HepG2 (cell line): ENCODE results near the gene ARPC5. TPM values are rescaled to one million over a fixed set of nuclear protein-coding genes. Genes with fewer than 3 reads are reported as not detected.

Experiments used
- FOXC1 ChIP-seq: sonication (generic); formaldehyde crosslinking; IDR thresholded peaks from 2 replicates; pipeline ENCODE4 v1.8.0; 2022; ENCODE audit warnings: mild to moderate bottlenecking, missing genetic modification reagents, borderline replicate concordance
- MED1 ChIP-seq: sonication (generic); formaldehyde crosslinking; IDR thresholded peaks from 2 replicates; pipeline ENCODE4 v1.4.0; 2020; ENCODE audit warnings: missing genetic modification reagents
- SRSF4 ChIP-seq: fragments of 200-400 bp; formaldehyde crosslinking; IDR thresholded peaks from one replicate; pipeline ENCODE4 v1.6.1; 2018; ENCODE audit warnings: mild to moderate bottlenecking, low read depth, low read length, moderate library complexity; ENCODE audit not compliant: poor library complexity, severe bottlenecking
- ZC3H4 ChIP-seq: sonication (generic); formaldehyde crosslinking; IDR thresholded peaks from 2 replicates; pipeline ENCODE4 v1.4.0; 2020; ENCODE audit warnings: missing genetic modification reagents, borderline replicate concordance
- ZNF367 ChIP-seq: sonication (generic); formaldehyde crosslinking; IDR thresholded peaks from 2 replicates; pipeline ENCODE4 v1.4.0; 2020; ENCODE audit warnings: missing genetic modification reagents, borderline replicate concordance
- polyA plus RNA-seq, 8 experiments: library from polyadenylated mRNA; depleted of rRNA in 3 of 8; stranded (reverse) in 7 of 8; unstranded in 1 of 8; fragments of >200 nt; fragmentation: Illumina TruSeq in 4 of 8; extraction: Trizol in 4 of 8; gene quantifications; 2 replicates each; pipeline versions ENCODE4 v1.2.1 to v1.2.3, GENCODE V29; 2011 to 2016; ENCODE audit warnings: low read depth in 4 of 8, missing spikeins in 1 of 8, mixed read lengths in 1 of 8; ENCODE audit not compliant: insufficient read depth in 1 of 8
- total RNA-seq, 5 experiments: library from RNA; depleted of rRNA; stranded (reverse); fragments of >200 nt; fragmentation: Illumina TruSeq; extraction: Trizol; gene quantifications; 2 replicates each; pipeline ENCODE4 v1.2.3, GENCODE V29; 2016; ENCODE audit warnings: low read depth in 1 of 5
- TF ChIP-seq, protein P1 (sequence below), 2 experiments: sonication (generic) in 1 of 2; formaldehyde crosslinking in 1 of 2; IDR thresholded peaks; 2 replicates each; pipeline versions ENCODE4 v1.6.1 to v1.9.0; 2014 to 2022; ENCODE audit warnings: antibody characterized with exemption in 1 of 2, borderline replicate concordance in 1 of 2, inconsistent platforms in 1 of 2, low read depth in 1 of 2, missing genetic modification reagents in 1 of 2
- TF ChIP-seq, protein P2 (sequence below): sonication (generic); formaldehyde crosslinking; IDR thresholded peaks from 2 replicates; pipeline ENCODE4 v1.9.0; 2021; ENCODE audit warnings: missing genetic modification reagents, mild to moderate bottlenecking, borderline replicate concordance
- TF ChIP-seq, protein P3 (sequence below): sonication (generic); formaldehyde crosslinking; IDR thresholded peaks from 2 replicates; pipeline ENCODE4 v1.8.0; 2023; ENCODE audit warnings: mild to moderate bottlenecking, missing genetic modification reagents

ARPC5 gene
- total and polyA plus RNA-seq, 2 of the 13 experiments (the other 11 are each of a cell fraction or from before 2014, with no cell fraction given), result 48.4 to 106 TPM

DNA sequence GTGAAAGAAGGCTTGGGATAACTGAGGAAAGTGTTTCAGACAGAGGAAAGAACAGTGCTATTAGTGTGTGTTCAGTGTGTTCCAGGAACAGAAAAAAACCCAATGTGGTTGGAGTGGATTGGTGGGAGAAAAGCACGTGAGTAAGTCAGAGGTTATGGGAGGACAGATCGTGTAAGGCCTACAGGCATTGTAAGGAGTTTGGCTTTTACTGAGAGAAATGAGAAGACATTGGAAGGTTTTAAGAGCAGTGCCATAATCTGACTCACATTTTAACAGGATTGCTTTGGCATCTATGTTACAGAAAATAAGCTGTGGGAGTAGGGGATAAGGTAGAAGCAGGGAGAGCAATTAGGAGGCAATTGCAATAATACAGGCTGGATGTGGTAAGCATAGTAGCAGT lies 4.8 kb downstream of the ARPC5 start (continued):
- TF ChIP-seq SRSF4, result no peak
- TF ChIP-seq, protein P1, sequence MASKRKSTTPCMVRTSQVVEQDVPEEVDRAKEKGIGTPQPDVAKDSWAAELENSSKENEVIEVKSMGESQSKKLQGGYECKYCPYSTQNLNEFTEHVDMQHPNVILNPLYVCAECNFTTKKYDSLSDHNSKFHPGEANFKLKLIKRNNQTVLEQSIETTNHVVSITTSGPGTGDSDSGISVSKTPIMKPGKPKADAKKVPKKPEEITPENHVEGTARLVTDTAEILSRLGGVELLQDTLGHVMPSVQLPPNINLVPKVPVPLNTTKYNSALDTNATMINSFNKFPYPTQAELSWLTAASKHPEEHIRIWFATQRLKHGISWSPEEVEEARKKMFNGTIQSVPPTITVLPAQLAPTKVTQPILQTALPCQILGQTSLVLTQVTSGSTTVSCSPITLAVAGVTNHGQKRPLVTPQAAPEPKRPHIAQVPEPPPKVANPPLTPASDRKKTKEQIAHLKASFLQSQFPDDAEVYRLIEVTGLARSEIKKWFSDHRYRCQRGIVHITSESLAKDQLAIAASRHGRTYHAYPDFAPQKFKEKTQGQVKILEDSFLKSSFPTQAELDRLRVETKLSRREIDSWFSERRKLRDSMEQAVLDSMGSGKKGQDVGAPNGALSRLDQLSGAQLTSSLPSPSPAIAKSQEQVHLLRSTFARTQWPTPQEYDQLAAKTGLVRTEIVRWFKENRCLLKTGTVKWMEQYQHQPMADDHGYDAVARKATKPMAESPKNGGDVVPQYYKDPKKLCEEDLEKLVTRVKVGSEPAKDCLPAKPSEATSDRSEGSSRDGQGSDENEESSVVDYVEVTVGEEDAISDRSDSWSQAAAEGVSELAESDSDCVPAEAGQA (IDR thresholded peaks at IDR 0.05; ENCODE audit: low read depth), result no peak
- TF ChIP-seq, protein P1 (CRISPR knock-in tag; IDR thresholded peaks at IDR 0.05; ENCODE audit: borderline replicate concordance), result no peak
- TF ChIP-seq, protein P2, sequence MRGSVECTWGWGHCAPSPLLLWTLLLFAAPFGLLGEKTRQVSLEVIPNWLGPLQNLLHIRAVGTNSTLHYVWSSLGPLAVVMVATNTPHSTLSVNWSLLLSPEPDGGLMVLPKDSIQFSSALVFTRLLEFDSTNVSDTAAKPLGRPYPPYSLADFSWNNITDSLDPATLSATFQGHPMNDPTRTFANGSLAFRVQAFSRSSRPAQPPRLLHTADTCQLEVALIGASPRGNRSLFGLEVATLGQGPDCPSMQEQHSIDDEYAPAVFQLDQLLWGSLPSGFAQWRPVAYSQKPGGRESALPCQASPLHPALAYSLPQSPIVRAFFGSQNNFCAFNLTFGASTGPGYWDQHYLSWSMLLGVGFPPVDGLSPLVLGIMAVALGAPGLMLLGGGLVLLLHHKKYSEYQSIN (CRISPR knock-in tag), result no peak
- no peak for TF ChIP-seq FOXC1 (CRISPR knock-in tag)
- TF ChIP-seq ZNF367, result no peak
- TF ChIP-seq, protein P3, sequence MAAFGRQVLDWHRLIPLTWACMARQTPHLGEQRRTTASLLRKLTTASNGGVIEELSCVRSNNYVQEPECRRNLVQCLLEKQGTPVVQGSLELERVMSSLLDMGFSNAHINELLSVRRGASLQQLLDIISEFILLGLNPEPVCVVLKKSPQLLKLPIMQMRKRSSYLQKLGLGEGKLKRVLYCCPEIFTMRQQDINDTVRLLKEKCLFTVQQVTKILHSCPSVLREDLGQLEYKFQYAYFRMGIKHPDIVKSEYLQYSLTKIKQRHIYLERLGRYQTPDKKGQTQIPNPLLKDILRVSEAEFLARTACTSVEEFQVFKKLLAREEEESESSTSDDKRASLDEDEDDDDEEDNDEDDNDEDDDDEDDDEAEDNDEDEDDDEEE (CRISPR knock-in tag), result no peak
- no peak for TF ChIP-seq MED1
- TF ChIP-seq ZC3H4, result no peak
